Activated CD8-positive, alpha-beta memory T cell treated with anti-CD3 and anti-CD28 coated beads for 36 hours (primary cell): Measurements from ENCODE around the gene STEAP3. TPM values are rescaled to one million over a fixed set of nuclear protein-coding genes. Genes with fewer than 3 reads are reported as not detected.

Experiments used
- CTCF ChIA-PET: fragments of 350-600 bp; sonication (Branson Sonifier 250); formaldehyde crosslinking; loops from one replicate; lab custom pipeline; 2021; ENCODE audit warnings: antibody characterized with exemption; lab: Charles Lee
- POLR2A ChIA-PET: fragments of 350-600 bp; sonication (Branson Sonifier 250); formaldehyde crosslinking; loops from one replicate; lab custom pipeline; 2021; ENCODE audit warnings: antibody characterized with exemption; lab: Charles Lee
- total RNA-seq, 2 experiments: library from RNA; stranded (reverse); gene quantifications; one replicate each; pipeline ENCODE4 v1.2.3, GENCODE V29; 2021

The STEAP3 gene
- total RNA-seq, 2 experiments from 2014 or later: 0.44 to 0.46 TPM

GRCh38 chr2:119307419-119308140 lies 83.9 kb downstream of the STEAP3 start:
- CTCF ChIA-PET: no interaction called here
- POLR2A ChIA-PET: no interaction called here

GRCh38 chr2:119308793-119309330 lies 85.2 kb downstream of the STEAP3 start:
- CTCF ChIA-PET: no interaction called here
- POLR2A ChIA-PET: no interaction called here

- CTCF ChIA-PET: no interaction called here
- POLR2A ChIA-PET: no interaction called here
Measured at GRCh38 chr2:119311371-119311770, 87.7 kb downstream of the STEAP3 start.

- CTCF ChIA-PET: no interaction called here
- POLR2A ChIA-PET: no interaction called here
Measured at GRCh38 chr2:119311831-119312230, 88.2 kb downstream of the STEAP3 start.

Other genes starting within 250 kb of the STEAP3 start
- not detected for gene C1QL2, start 65.1 kb upstream of the STEAP3 start, total RNA-seq
- 10 to 100 TPM; 21.0 to 22.1 TPM for gene C2orf76, start 143.0 kb downstream of the STEAP3 start, total RNA-seq
- 100 to 1,000 TPM; 161 to 169 TPM for gene DBI, start 143.1 kb downstream of the STEAP3 start, total RNA-seq
- not detected for gene TMEM37, start 208.0 kb downstream of the STEAP3 start, total RNA-seq